ENCODE results near the gene COL2A1. TPM values are rescaled to one million over a fixed set of nuclear protein-coding genes. Genes with fewer than 3 reads are reported as not detected.
A peak's percentile ranks its signal among the peaks of the same experiment; 100 is the strongest.

The COL2A1 gene
- total and polyA plus RNA-seq, 9 donors: 0.05 to 1.5 (median 1.1) TPM; not detected in 1

- TF ChIP-seq EP300 (IDR thresholded peaks at IDR 0.05) (no peak), POLR2A (IDR thresholded peaks at IDR 0.05) (no peak)
- TF ChIP-seq, protein P1, sequence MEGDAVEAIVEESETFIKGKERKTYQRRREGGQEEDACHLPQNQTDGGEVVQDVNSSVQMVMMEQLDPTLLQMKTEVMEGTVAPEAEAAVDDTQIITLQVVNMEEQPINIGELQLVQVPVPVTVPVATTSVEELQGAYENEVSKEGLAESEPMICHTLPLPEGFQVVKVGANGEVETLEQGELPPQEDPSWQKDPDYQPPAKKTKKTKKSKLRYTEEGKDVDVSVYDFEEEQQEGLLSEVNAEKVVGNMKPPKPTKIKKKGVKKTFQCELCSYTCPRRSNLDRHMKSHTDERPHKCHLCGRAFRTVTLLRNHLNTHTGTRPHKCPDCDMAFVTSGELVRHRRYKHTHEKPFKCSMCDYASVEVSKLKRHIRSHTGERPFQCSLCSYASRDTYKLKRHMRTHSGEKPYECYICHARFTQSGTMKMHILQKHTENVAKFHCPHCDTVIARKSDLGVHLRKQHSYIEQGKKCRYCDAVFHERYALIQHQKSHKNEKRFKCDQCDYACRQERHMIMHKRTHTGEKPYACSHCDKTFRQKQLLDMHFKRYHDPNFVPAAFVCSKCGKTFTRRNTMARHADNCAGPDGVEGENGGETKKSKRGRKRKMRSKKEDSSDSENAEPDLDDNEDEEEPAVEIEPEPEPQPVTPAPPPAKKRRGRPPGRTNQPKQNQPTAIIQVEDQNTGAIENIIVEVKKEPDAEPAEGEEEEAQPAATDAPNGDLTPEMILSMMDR (IDR thresholded peaks at IDR 0.05): no peak
- no peak for DNase-seq
- H3K4me1 ChIP-seq (ENCODE audit: insufficient read depth): peaks cover 10% of the 10 kb centered on the region
- H3K27ac ChIP-seq: no peak overlapping the region
- no peaks in the 10 kb centered on the region for H3K36me3 ChIP-seq
- H3K9me3 ChIP-seq: no peaks in the 10 kb centered on the region
- no peaks in the 10 kb centered on the region for H3K27me3 ChIP-seq
- 60 to 65% (median 60%) methylated on average over 28 to 31 of the region's 31 CpGs for WGBS, 3 donors
- no peak overlapping the region for H3K4me3 ChIP-seq
- intact Hi-C loops (cut with DNase I): loop anchor here in 1 of 4 donors (10.0 kb wide), 1 partner anchor 98 kb away; no protein-coding TSS in a partner anchor
Observed at GRCh38 chr12:47942614-47943225, 61.6 kb downstream of the COL2A1 start.

GRCh38 chr12:47941871-47942613 lies 62.2 kb downstream of the COL2A1 start:
- Histone ChIP-seq H3K9me3 (no peaks in the 10 kb centered on the region), H3K36me3 (no peaks in the 10 kb centered on the region), H3K4me1 (ENCODE audit: insufficient read depth) (peaks cover 6% of the 10 kb centered on the region), H3K27me3 (no peaks in the 10 kb centered on the region), H3K27ac (no peak overlapping the region), H3K4me3 (no peak overlapping the region)
- DNase-seq: peak in 2 of 5 donors; percentile 31 to 39
- TF ChIP-seq EP300 (IDR thresholded peaks at IDR 0.05) (no peak), POLR2A (IDR thresholded peaks at IDR 0.05) (no peak)
- TF ChIP-seq, protein P1 (IDR thresholded peaks at IDR 0.05): no peak
- intact Hi-C loops (cut with DNase I): loop anchor here in 1 of 4 donors (10.0 kb wide), 1 partner anchor 97 kb away; no protein-coding TSS in a partner anchor
- WGBS, 3 donors: 18 to 33% (median 29%) methylated on average over 37 to 40 of the region's 40 CpGs

DNA sequence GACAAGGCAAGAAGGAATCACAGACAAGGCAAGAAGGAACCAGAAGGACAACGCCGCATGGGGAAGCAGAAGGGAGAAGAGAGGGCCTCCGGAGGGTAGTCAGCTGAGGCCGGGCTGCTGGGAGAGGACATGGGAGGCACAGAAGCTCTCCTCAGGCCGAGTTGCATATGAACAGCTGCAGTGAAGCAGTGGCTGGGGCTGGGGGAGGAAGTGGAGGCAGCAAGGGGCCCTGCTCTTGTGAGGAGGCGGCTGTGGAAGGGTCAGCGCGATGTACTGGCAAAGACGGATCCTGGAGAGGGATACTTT lies 62.8 kb downstream of the COL2A1 start:
- no peaks in the 10 kb centered on the region for H3K36me3 ChIP-seq
- WGBS, 3 donors: 85 to 89% (median 86%) methylated on average over 9 of the region's 9 CpGs
- peaks cover 1% of the 10 kb centered on the region for H3K4me1 ChIP-seq (ENCODE audit: insufficient read depth)
- H3K9me3 ChIP-seq: no peaks in the 10 kb centered on the region
- H3K27ac ChIP-seq: no peak overlapping the region
- intact Hi-C loops (cut with DNase I): loop anchor here in 1 of 4 donors (10.0 kb wide), 1 partner anchor 97 kb away; no protein-coding TSS in a partner anchor
- no peak for DNase-seq
- no peaks in the 10 kb centered on the region for H3K27me3 ChIP-seq
- TF ChIP-seq, protein P1 (IDR thresholded peaks at IDR 0.05): no peak
- TF ChIP-seq POLR2A (IDR thresholded peaks at IDR 0.05) (no peak), EP300 (IDR thresholded peaks at IDR 0.05) (no peak)
- H3K4me3 ChIP-seq: no peak overlapping the region

DNA sequence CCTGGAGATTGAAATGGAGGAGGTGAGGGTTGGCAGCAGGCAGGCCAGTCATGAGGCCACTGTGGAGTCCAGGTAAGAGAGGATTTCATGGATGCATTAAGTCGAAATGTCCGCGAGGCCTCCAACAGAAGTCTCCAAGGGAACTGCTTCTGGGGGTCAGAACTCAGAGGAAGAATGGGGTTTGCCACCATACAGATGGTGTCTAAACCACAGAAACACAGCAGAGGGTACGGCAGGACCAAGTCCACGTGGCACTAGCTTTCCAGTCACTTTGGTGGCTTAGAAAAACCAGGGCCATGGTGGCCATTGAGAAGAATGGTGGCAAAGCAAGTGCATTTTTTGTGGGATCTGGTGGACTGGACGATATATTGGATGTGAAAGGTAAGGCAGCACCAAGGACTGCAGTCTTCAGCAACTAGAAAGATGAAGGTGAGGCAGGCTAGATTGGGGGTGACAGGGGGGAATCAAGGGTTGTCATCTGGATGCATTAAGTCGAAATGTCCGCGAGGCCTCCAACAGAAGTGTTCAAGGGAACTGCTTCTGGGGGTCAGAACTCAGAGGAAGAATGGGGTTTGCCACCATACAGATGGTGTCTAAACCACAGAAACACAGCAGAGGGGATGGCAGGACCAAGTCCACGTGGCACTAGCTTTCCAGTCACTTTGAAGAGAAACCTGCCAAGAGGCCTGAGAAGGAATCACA lies 63.4 kb downstream of the COL2A1 start:
- Histone ChIP-seq H3K27ac (no peak overlapping the region), H3K36me3 (no peaks in the 10 kb centered on the region), H3K4me3 (no peak overlapping the region), H3K9me3 (no peaks in the 10 kb centered on the region), H3K4me1 (ENCODE audit: insufficient read depth) (peaks cover under 1% of the 10 kb centered on the region), H3K27me3 (no peaks in the 10 kb centered on the region)
- intact Hi-C loops (cut with DNase I): loop anchor here in 1 of 4 donors (10.0 kb wide), 1 partner anchor 96 kb away; no protein-coding TSS in a partner anchor
- TF ChIP-seq, protein P1 (IDR thresholded peaks at IDR 0.05): no peak
- no peak for TF ChIP-seq EP300 (IDR thresholded peaks at IDR 0.05)
- TF ChIP-seq POLR2A (IDR thresholded peaks at IDR 0.05): no peak
- DNase-seq: no peak
- WGBS, 3 donors: 95 to 97% (median 96%) methylated on average over 10 of the region's 10 CpGs
